ENCODE results near the gene LIFR.
"Not testable (repeated sequence)": the region's sequence is repeated elsewhere in the genome, so short reads cannot be mapped to it uniquely, and the experiment has no call there.

The LIFR gene

DNA sequence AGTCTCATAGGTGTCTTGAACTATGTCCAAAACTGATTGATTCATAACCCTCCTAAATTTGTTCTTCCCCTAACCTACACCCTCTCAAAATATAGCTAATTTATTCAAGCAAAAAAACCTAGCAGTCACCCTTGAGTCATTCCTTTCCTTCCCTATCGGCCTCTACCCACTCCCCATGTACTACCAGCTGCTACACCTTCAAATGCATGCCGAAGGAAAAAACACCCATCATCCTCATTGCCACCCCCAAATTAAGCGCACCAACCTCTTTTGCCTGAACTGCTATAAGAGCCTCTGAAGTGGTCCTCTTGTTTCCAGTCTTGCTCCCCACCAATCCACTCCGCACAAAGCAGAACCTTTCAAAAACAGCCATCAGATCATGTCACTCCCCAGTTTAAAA is 12.6 kb downstream of the LIFR start:
- no peak for DNase-seq

DNA sequence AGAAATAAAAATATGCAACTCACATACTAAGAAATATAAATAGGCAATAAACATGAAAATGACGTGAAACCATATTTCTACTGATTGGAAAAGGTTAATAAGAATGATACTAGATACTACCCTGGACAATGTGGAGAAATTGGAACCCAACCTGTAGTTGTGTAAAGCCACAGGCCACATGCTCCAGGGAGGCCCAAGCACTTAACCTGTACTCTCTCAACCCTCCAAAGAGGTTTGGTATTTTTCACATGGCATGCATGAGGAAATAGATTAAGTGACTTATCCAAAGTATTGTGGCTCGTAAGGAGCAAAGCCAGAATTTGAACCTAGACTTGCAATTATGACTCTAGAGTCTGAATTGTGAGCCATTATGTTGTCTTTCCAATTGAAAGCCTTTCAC is 13.4 kb downstream of the LIFR start:
- no peak for DNase-seq

DNA sequence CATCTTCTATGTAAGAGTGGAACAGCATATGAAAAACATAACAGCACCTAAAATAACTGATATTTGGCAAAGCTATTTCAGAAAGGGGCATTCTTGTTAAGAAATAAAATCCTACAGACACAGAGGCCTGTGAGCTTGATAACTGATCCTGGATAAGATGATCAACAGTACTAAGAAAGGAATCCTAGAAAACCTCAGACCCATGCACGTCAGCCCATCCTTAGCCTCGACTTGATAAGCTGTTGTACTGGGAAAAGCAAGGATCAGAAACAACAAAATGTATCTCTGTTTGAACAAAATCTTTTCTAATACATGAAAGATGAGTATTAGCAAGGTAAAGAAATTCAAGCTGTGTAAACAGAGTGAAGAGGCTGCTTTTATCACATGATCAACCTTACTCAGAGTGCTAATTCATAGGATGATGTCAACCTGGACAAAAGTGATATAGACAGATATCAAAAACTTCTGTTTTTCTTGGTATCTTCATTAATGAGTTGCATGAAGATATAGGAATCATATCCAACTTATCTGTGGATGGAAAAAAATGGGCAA is 15.2 kb downstream of the LIFR start:
- no peak for DNase-seq

DNA sequence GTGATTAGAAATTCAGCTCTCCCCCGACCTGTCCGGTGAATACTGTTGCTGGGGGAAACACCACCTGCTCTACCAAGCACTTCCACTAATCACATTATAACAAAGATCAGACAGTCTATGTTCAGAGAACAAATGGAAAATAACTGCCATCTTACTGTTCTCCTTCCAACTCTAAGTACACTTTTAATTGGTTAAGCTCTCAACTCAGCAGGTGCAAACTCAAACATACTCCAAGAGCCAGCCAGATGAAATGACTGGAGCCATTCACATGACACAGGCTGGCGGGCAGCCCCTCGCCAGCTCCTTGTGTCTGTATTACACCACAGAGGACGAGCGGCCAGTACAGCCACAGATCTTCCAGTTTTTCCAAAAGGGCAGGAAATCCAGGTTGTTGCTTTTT is 16.1 kb downstream of the LIFR start:
- DNase-seq: no peak

DNA sequence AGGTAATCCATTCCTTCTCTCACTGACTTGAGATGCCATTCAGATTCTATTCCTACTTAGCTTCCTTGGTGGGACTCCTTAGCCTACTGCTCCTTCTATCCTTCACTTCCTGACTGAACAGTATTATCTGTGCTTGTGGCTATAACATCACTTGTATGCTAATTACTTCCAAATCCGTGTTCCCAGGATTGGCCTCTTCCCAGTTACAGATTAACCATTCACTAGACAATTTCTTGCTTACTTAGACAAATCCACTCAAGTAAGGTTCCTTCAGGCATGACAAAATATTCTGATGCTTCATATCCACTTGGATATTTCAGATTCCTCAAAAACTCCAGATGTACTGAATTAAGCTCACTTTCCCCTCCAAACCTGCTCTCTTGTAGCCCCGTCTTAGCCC is 18.3 kb downstream of the LIFR start:
- DNase-seq: no peak

DNA sequence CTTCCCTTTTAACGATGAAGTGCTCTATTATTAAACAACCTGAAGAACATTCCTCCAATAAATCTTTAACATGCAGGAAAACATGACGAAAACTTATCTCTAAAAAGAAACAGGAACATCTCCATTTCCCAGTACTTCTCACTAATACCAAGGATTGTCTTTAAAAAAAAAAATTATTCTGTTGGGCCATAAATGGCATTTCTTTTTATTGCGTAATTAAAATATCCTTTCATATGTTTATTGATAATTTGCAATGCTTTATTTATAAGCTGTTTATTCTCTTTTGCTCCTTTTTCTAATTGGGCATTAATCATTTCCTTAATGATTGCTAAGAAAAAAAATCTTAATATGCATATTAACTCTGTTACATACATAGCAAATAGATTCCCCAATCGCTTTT is 18.9 kb downstream of the LIFR start:
- DNase-seq: no peak

DNA sequence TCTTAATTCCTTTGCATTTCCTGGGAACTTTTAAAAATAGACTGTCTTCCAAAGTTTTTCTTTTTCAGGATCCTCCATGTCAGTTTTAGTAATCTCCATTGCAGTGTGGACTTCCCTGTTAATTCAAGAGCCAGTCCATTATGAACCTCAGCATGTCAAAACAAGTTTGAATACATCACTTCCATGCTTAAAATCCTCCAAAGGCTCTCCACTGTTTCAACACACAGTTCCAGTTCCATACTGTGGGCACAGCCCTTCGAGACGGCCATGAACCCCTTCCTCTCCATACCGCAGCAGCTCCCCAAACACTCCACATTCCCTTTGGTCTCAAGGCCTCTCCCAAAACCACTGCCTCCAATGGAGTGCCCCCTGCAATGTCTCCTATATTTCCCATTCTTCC is 19.5 kb downstream of the LIFR start:
- no peak for DNase-seq

DNA sequence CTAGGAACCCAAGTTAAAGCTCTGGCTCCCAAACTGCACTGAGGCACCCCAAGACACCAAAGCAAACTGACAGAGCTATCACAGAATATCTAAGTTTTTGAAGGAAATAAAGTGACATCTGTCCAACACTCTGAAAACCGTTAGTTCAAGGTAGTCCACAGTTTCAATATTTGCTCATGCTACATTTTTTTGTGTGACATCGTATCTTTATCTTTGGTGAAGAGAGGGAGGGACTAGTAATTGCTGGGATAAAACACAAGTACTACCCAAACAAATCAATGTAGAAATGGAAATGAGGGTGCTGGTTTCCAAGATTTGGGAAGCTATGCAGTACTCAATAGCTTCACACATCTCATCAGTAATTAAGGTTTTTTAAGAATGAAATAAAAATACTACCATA is 20.6 kb downstream of the LIFR start:
- no peak for DNase-seq

DNA sequence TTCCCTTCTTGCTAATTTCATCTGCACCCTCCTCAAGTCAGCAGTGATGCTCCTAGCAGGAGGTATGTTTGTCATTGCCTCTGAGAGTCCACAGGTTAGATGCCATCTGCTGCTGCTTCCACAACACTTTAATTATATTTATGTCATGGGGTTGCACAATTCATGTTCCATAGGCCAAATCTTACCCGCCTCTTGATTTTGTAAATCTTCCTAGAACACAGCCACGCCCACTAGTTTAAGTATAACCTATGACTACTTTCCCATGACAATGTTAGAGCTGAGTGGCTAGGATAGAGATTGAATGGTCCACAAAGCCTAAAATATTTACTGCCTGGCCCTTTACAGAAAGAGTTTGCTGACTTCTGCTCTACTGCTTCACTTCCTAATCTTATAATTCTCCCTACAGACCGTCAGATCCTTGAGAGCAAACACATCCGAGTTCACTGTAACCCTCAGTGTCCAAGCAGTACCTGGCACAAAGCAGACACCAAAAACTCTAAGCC is 21.1 kb downstream of the LIFR start:
- DNase-seq: no peak

DNA sequence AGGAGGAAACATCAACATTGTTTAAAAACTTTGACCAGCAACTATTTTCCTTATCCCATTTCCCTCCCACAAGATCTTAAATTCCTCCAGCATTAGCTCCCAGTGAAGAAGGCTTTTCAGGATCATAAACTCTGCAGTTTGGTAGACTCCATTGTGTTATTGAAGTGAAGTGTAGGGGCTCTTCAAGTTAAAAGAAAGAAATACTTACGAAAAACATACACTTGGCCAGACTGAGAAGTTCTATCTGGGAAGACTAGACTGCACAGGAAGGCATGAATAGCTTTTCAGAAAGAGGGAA is 22.3 kb downstream of the LIFR start:
- no peak for DNase-seq

DNA sequence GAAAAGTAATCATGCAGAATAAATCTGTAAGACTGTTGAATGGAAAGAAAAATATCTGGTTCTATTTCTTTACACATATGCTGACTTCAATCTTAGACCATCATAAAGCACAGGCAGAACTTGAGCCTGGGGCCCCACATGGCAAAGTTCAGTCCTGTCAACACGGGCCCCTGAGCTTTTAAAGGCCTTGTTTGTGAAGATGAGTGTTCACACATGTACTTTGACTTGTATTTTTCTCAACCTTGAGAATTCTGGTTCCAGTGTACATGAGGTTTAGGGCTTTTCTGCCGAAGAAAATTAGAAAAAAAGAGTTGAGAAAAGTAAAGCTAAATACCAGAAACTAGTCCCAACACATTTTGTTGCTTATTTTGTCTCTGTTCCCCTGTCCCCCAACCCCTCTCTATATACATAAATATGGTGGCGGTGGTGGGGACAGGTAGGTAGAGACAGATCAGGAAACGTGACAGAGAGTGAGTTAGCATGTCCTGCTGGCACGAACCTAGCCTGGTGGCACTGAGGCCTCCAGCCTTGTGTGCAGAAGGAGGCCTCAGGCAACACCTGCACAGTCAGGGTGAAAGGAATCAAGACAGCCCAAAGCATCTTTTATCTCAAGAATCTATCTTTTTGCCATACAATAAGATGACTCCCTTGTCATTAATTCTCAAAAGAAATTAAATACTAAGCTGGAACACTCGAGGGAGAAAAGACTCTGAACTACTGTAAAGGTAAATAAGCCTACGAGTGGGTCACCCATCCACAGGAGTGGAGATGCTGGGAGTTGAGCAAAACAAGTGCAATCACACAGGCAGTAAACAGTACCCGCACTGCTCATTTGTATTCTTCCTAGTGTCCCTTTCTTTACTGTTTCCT is 22.9 kb downstream of the LIFR start:
- no peak for DNase-seq

DNA sequence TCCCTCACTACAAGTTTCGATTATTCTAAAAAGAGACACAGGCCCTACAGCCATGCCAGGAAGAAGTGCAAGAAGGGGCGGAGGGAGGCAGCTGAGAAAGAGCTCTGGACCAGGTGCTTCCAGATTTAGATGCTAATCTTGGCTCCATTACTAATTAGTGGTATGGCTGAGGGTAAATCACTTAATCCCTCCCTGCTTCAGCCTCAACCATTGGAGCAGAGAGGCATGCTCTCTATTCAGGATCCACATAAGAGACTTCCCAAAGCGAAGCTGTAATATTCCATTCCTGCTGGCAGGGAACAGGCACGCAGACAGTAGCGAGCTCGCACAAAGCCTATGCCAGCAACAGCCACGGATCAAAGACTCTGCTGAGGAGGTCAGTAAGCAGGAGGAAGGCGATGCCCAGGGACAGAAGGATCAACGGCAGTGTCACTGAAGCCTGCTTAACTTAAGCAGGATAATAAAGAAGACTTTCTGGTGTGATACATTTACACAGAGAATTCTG is 24.2 kb downstream of the LIFR start:
- DNase-seq: no peak

DNA sequence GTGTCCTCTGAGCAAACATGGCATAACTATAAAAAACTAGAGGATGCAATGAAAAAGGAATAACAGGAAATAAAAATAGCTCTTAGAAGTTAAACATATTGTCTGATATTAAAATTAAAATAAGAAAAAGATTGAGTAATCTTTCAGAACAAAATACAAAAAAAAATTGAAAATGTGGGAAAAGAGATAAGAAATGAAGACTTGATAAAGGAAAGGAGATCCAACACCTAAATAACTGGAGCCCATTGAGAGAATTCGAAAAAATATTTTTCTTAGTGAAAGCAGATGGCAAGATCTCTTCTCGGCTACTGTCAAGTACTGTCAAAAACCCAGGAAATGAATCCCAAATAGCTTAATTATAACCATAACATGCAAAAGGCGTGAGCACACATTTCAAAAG is 24.9 kb downstream of the LIFR start:
- DNase-seq: no peak

DNA sequence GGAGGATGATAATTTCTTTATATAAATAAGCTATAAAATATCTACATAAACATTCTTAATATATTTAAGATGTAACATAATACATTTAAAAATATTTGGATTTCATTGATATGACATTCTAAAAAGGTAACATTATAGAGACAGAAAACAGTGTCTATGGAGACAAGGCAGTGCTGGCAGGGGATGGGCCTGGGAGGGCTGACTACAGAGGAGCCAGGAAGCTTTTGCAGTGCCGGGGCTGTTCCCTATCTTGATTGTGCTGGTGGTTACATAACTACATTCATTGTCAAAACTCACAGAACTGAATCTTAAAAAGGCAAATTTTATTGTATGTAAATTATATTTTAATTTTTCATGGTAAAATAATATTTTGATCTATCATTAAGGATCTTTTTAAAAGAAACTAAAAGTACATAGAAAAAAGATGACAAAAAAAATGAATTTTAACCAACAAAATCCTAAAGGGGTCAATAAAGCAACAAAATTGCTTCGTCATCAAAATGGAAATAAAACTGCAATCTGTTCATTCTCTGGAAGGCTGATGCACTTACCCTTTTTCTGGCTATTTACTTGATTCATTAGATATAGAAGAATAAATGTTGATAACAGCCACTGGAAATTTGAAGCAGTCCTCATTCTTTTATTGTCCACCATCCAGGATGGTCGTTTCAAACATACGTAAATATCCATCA is 26.3 kb downstream of the LIFR start:
- DNase-seq: no peak

DNA sequence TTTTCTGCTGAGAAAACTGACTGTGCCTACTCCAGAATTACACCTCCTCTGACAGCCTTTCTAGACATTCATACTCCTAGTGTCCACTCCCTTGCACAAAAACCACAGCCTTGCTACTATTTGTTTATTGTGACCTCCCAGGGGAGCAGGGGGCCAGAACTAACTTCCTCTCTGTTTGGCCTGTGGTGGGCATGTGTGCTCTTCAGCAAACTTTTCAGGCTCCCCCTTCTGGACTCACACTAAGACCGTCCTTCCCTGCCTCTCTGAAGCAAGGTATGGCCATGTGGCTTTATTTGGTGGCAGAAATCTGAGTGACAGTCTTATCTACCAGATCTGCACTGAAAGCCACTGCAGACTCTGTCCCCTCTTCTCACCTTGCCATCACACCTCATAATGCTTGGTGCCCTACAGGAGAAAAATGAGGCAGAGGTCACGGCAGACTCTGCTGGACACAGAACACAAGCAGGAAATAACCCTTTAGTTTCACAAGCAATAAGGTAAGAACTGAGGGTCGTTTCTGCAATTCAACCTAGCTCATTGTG is 28.2 kb downstream of the LIFR start:
- no peak for DNase-seq

DNA sequence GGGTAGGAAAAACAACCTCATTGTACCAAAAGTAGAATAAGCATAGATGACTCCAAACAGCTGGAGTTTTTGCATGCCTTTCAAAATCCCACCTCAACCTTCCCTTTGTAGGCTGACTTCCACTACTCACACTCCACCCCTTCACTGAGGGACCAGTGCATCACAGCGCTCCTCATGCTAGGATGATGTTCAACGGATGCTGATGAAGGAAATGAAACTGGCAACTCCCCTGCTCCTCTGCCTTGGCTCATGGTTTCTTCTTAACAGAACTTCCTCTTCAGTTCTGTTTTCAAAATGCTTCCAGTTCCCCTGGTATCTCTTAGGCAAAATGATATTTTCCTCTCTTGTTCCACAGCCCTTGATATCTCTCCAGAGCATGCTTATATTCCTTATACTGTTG is 29.0 kb downstream of the LIFR start:
- no peak for DNase-seq

DNA sequence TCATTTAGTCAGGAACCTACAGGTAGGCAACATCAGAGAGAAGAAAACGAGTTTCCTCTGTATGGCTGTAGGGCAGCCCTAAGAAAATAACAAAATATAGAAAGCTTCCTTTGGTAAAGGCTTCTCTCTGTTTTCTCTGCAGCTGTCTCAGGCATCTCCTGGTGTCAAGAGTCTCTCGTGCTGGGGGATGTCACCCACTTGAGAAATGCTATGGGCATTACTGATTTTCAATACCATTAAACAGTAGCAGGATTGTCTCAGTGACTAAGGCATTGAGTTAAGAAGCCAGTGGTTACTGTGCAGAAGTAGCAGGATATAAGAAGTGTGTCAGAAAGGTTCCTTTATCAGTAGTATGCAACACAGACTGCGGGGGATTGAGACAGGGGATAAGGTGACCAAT is 32.4 kb downstream of the LIFR start:
- DNase-seq: no peak

DNA sequence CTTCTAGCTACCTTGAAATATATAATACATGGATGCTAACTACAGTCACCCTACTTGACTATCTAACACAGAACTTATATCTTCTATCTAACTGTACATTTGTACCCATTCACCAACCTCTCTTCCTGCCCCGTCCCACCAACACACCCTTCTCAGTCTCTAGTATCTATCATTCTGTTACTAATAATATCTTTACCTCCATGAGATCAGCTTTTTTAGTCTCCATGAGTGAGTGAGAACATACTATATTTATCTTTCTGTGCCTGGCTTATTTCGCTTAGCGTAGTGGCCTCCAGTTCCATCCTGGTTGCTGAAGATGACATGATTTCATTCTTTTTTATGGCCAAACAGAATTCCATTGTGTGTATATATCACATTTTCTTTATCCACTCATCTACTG is 37.0 kb downstream of the LIFR start:
- DNase-seq: no peak

DNA sequence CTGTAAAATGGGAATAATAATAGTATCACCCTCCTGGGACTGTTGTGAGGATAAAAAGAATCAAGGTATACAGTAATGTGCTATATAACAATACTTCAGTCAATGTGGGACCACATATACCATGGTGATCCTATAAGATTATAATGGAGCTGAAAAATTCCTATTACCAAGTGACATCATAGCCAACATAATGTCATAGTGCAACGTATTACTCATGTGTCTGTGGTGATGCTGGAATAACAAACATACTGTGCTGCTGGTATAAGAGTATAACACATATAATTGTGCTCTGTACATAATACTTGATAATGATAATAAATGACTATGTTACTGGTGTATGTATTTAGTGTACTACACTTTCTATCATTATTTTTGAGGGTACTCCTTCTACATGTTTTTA is 38.1 kb downstream of the LIFR start:
- DNase-seq: no peak

DNA sequence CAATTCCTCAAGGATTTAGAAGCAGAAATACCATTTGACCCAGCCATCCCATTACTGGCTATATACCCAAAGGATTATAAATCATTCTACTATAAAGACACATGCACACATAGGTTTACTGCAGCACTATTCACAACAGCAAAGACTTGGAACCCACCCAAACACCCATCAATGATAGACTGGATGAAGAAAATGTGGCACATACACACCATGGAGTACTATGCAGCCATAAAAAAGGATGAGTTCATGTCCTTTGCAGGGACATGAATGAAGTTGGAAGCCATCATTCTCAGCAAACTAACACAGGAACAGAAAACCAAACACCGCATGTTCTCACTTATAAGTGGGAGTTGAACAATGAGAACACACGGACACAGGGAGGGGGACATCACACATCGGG is 39.8 kb downstream of the LIFR start:
- DNase-seq: not testable (repeated sequence)

DNA sequence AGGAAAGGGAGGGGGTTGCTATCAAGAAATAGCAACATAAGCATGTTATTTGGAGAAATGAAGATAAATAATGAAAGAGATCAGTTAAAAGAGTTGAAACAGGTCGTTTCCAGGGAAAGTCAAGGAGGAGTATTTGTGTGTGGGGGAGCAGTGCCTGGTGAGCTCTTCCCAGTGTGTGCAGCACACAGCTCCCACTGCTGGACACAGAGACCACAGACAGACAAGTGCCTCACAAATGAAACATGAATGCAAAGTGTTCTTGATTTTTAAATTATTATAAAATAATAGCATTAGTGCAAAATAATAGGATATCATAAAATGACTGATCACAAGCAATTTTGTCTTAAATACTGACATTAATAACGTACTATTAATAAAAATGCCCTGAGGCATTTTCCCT is 40.8 kb downstream of the LIFR start:
- DNase-seq: no peak

DNA sequence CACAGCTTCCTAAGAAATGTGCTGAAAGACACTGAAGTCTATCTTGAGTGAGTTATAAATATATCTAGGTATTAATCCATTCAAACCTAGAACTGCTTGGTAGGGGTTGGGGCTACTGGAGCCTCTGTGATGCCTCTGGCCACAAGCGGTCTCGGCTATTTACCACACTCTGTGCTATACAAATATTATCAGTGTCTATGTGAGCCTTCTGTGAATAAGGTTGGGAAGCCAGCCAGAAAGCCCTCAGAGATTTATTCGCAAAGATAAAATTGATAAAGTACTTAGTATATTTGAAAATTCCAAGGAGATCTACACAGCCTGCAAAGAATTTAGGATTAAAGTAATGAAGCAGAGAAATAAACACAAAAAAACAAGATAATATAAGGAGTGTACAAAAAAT is 41.4 kb downstream of the LIFR start:
- no peak for DNase-seq

DNA sequence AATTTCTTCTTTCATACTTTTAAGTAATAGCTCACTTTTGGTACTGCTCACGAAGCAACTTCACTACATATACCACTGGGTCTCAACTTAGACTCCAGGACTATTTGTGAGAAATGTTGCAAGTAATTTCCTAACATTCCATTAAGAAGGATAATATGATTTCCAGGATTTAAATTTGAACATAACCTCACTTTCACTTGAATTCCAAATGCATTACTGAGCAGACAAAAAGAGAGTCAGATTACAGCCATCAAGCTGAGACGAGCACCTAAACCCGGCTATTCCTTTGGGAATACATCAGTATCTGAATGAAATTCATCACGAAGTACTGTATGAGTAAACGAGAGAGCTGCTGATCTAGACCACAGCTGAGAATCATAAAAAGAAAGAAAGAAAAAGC is 47.3 kb downstream of the LIFR start:
- DNase-seq: no peak

DNA sequence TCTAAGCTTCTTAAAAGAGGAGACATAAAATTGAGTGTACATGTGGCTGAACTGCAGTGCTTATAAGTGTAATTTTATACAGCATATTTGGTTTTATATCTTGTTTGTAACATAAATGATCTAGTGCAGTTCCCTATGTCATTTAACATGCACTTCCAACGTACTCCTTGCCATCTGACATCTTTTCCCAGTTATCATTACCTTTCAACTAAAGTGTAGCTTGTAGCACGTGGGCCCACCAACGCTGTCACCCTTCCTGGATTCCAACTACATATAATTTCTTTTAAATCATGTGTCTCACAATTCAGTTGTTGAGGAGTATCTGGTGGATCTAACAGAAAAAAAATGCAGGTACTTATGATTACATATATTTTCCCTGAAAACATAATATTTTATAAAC is 50.1 kb downstream of the LIFR start:
- no peak for DNase-seq
